CD4-positive, alpha-beta T cell treated with Interleukin-1 beta for 1 hour (primary cell): ENCODE data around the gene HIGD1C.
"Not testable (repeated sequence)": the region's sequence is repeated elsewhere in the genome, so short reads cannot be mapped to it uniquely, and the experiment has no call there.

Source experiments
- DNase-seq, 2 donors: peaks; one replicate each; pipeline ENCODE4 v3.0.0-alpha.2; 2020 to 2022

The HIGD1C gene

GRCh38 chr12:50986966-50987737, 34.8 kb downstream of the HIGD1C start:
- peak; percentile 34 to 37 for DNase-seq

GRCh38 chr12:50988051-50988450, 35.7 kb downstream of the HIGD1C start:
- DNase-seq, result no peak

GRCh38 chr12:50988871-50989270, 36.5 kb downstream of the HIGD1C start:
- DNase-seq, result no peak

GRCh38 chr12:50990147-50990727, 37.9 kb downstream of the HIGD1C start:
- DNase-seq, result no peak

GRCh38 chr12:50990791-50991190, 38.4 kb downstream of the HIGD1C start:
- DNase-seq, result no peak

GRCh38 chr12:50991291-50991690, 38.9 kb downstream of the HIGD1C start:
- no peak for DNase-seq

GRCh38 chr12:50992819-50993218, 40.5 kb downstream of the HIGD1C start:
- DNase-seq, result no peak

- DNase-seq, result no peak
Measured at GRCh38 chr12:50999093-50999492, 46.7 kb downstream of the HIGD1C start.

- DNase-seq, result no peak
Measured at GRCh38 chr12:51000245-51000644, 47.9 kb downstream of the HIGD1C start.

- DNase-seq, result no peak
Measured at GRCh38 chr12:51001799-51002198, 49.5 kb downstream of the HIGD1C start.

- no peak for DNase-seq
Measured at GRCh38 chr12:51004504-51004903, 52.2 kb downstream of the HIGD1C start.

- no peak for DNase-seq
Measured at GRCh38 chr12:51005030-51005429, 52.7 kb downstream of the HIGD1C start.

- DNase-seq, result no peak
Measured at GRCh38 chr12:51005671-51006070, 53.3 kb downstream of the HIGD1C start.

- no peak for DNase-seq
Measured at GRCh38 chr12:51008329-51009055, 56.1 kb downstream of the HIGD1C start.

GRCh38 chr12:51009056-51009440, 56.7 kb downstream of the HIGD1C start:
- DNase-seq, result peak; percentile 46 to 67

GRCh38 chr12:51011955-51012354, 59.6 kb downstream of the HIGD1C start:
- DNase-seq, result no peak

GRCh38 chr12:51012570-51013236, 60.4 kb downstream of the HIGD1C start:
- no peak for DNase-seq

- no peak for DNase-seq
Measured at GRCh38 chr12:51013441-51013840, 61.1 kb downstream of the HIGD1C start.

GRCh38 chr12:51014467-51014866, 62.1 kb downstream of the HIGD1C start:
- DNase-seq, result not testable (repeated sequence)

GRCh38 chr12:51017452-51017851, 65.1 kb downstream of the HIGD1C start:
- DNase-seq, result no peak

- DNase-seq, result no peak
Measured at GRCh38 chr12:51018956-51019355, 66.6 kb downstream of the HIGD1C start.

GRCh38 chr12:51019927-51020326, 67.6 kb downstream of the HIGD1C start:
- DNase-seq, result no peak
